ENCODE data around the gene VASP. TPM values are rescaled to one million over a fixed set of nuclear protein-coding genes. Genes with fewer than 3 reads are reported as not detected.
A peak's percentile ranks its signal among the peaks of the same experiment; 100 is the strongest.

VASP gene
- total and polyA plus RNA-seq, 2 donors (not counting 1 experiment from before 2014, with no cell fraction given) = 79.5 to 108 TPM

DNA sequence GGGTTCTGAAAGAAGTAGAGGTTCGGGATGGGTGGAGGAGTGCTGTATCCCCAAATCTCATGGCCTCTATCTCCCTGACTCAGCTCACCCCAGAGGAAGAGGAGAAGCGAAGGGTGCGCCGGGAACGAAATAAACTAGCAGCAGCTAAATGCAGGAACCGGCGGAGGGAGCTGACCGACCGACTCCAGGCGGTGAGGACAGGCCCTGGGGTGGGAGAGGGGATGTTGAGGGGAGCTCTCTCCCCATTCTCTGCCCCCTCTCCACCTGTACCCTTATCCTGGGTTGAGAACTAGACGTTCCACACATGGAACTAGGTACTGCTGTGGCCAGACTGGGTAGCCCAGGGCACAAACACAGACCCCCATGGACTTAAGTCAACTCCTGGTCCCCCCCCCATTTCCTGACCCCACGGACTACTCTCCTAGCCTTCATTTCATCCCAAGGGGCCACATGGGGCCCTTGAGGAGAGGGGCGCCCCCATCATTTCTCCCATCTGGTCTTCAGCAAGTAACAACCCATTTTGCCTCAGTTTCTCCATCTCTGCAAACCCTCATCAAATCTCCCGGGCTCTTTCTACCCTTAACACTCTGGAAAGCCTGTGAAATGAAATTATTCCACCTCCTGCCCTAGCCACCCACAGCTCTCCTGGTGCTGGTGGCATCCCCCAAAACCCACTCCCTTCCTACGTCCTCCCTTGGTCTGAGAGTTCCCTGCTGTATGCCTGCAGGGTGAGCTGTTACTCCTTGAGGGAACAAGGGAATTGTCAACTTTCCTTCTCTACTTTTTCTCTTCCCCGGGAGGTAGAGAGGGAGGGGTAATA lies 36.0 kb upstream of the VASP start:
- Histone ChIP-seq H3K79me2 (ENCODE audit: control insufficient read depth, insufficient read depth, low read length) (no peaks in the 10 kb centered on the region), H3K4me1 (ENCODE audit: control insufficient read depth in 2 of 2, insufficient read depth in 2 of 2, low read length in 2 of 2) (peaks cover 35 to 48% of the 10 kb centered on the region in 2 donors), H4K20me1 (ENCODE audit: control insufficient read depth, insufficient read depth, low read length, poor library complexity, severe bottlenecking) (peaks cover 59% of the 10 kb centered on the region), H3K4me3 (ENCODE audit: control extremely low read depth in 1 of 5, extremely low read depth in 1 of 5, insufficient read depth in 1 of 5, low read depth in 2 of 5, low read length in 4 of 5) (peak overlapping the region in 2 of 5 experiments; percentile 68 to 98), H3K9me3 (ENCODE audit: control extremely low read depth in 1 of 3, control insufficient read depth in 2 of 3, insufficient read depth in 1 of 3, low read length in 2 of 3) (no peaks in the 10 kb centered on the region), H3K27ac (ENCODE audit: low read length in 2 of 2) (no peak overlapping the region), H3K36me3 (replicated peaks in 1 of 2; ENCODE audit: control extremely low read depth in 1 of 2, control insufficient read depth in 1 of 2, extremely low read depth in 1 of 2, insufficient read depth in 2 of 2, low read length in 1 of 2) (no peaks in the 10 kb centered on the region), H3K9ac (ENCODE audit: low read length) (peak overlapping the region; percentile 99), H3K4me2 (replicated peaks; ENCODE audit: low read depth, low read length, poor library complexity, severe bottlenecking) (peak overlapping the region; percentile 93), H3K27me3 (replicated peaks in 1 of 4; ENCODE audit: control extremely low read depth in 1 of 4, control insufficient read depth in 3 of 4, insufficient read depth in 4 of 4, low read length in 3 of 4) (peaks cover 0 to 28% (median 11%) of the 10 kb centered on the region in 4 experiments), H2AFZ (ENCODE audit: insufficient read depth, low read depth, low read length, poor library complexity, severe bottlenecking) (no peak overlapping the region)
- peaks cover 23% of the 10 kb centered on the region for H3K27me3 Mint-ChIP-seq
- intact Hi-C loops (cut with micrococcal nuclease) = no loop called here
- ATAC-seq (ENCODE audit: low read depth) (no peak), DNase-seq (no peak)
- no peaks in the 10 kb centered on the region for H3K9me3 Mint-ChIP-seq (ENCODE audit: insufficient read depth)
- 64% methylated on average over 4 of the region's 16 CpGs for WGBS (ENCODE audit: insufficient coverage)
- TF ChIP-seq CTCF (IDR thresholded peaks at IDR 0.05) = no peak
- no peak for TF ChIP-seq EZH2 (IDR thresholded peaks at IDR 0.05; ENCODE audit: borderline replicate concordance, insufficient read depth, low read depth, low read length, poor library complexity, severe bottlenecking)
- peaks cover 42% of the 10 kb centered on the region for H3K4me1 Mint-ChIP-seq
- ChIA-PET POLR2A (no interaction called here), CTCF (interaction anchor here (0.6 to 3.4 kb wide), 4 partner anchors 14 to 70 kb away, joined by 3 to 21 read pairs (median 4); no protein-coding TSS in a partner anchor)
- H3K4me3 Mint-ChIP-seq = peak overlapping the region; percentile 92
- peak overlapping the region; percentile 37 for H3K27ac Mint-ChIP-seq
